ENCODE data around the gene RBBP8NL. TPM values are rescaled to one million over a fixed set of nuclear protein-coding genes. Genes with fewer than 3 reads are reported as not detected.

Gene RBBP8NL
- polyA plus RNA-seq, 1 donor (not counting 4 experiments of a cell fraction or from before 2014, with no cell fraction given) = 0.13 TPM

DNA sequence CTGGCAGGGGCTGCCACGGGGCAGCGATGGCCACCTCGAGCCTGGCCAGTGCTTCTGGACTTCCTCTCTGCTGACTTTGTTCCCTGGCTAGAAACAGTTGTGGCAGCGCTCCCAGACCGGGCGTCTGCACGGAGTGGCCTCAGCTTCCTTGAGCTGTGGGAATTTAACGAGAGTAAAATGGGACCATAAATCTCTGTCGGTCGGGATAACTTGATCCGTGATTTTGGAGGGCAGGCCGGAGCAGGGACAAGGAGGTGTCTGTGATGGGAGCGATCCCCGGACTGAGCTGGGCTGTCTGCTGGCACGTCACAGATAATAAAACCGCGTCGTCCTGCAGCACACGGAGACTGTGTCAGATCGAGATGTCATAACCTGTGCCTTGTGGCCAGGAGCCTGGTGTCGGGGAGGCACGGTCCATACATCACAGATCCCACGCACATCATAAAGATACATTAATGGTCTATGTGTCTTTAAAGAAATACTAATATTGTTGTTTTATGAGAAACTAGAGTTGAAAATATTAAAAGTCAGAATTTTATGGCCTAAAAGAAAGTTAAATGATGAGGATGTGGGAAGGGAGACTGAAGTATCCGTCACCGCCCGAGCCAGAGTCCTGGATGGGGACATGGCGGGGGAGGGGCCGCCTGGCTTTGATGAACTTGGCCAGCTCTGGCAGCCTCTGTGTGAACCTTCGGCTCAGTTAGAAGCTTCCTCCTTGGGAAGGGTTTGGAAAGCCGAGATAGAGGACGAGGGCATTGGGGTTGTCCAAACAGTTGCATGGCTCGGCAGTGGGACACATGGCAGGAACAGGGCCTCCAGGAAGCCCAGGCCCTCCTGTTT, 6.5 kb upstream of the RBBP8NL start:
- Histone ChIP-seq H3K27me3 (ENCODE audit: control insufficient read depth, extremely low read depth, insufficient read depth, low read length) (peaks cover 36% of the 10 kb centered on the region), H3K9me3 (ENCODE audit: control insufficient read depth, low read depth, low read length) (no peaks in the 10 kb centered on the region), H4K20me1 (ENCODE audit: control insufficient read depth, extremely low read depth, insufficient read depth, low read length) (no peaks in the 10 kb centered on the region), H3K36me3 (ENCODE audit: control insufficient read depth in 2 of 2, extremely low read depth in 1 of 2, insufficient read depth in 2 of 2, low read length in 2 of 2) (no peaks in the 10 kb centered on the region), H3K79me2 (ENCODE audit: control insufficient read depth, insufficient read depth, low read length) (no peaks in the 10 kb centered on the region), H3K4me3 (ENCODE audit: control insufficient read depth in 2 of 3, extremely low read depth in 1 of 3, insufficient read depth in 2 of 3, low read depth in 1 of 3, low read length in 3 of 3) (no peak overlapping the region), H3K9me1 (ENCODE audit: control insufficient read depth, extremely low read depth, insufficient read depth, low read length) (no peaks in the 10 kb centered on the region), H3K27ac (ENCODE audit: control insufficient read depth, insufficient read depth, low read length) (no peak overlapping the region), H2AFZ (ENCODE audit: control insufficient read depth, low read length) (no peak overlapping the region), H3K9ac (ENCODE audit: control insufficient read depth, extremely low read depth, insufficient read depth, low read length) (no peak overlapping the region), H3K4me2 (ENCODE audit: control insufficient read depth, extremely low read depth, insufficient read depth, low read depth, low read length) (no peak overlapping the region), H3K4me1 (ENCODE audit: control insufficient read depth, extremely low read depth, insufficient read depth, low read length) (no peaks in the 10 kb centered on the region)
- no peak for FAIRE-seq
- DNase-seq (ENCODE audit: low read depth, low spot score) = no peak
- TF ChIP-seq, protein P1, sequence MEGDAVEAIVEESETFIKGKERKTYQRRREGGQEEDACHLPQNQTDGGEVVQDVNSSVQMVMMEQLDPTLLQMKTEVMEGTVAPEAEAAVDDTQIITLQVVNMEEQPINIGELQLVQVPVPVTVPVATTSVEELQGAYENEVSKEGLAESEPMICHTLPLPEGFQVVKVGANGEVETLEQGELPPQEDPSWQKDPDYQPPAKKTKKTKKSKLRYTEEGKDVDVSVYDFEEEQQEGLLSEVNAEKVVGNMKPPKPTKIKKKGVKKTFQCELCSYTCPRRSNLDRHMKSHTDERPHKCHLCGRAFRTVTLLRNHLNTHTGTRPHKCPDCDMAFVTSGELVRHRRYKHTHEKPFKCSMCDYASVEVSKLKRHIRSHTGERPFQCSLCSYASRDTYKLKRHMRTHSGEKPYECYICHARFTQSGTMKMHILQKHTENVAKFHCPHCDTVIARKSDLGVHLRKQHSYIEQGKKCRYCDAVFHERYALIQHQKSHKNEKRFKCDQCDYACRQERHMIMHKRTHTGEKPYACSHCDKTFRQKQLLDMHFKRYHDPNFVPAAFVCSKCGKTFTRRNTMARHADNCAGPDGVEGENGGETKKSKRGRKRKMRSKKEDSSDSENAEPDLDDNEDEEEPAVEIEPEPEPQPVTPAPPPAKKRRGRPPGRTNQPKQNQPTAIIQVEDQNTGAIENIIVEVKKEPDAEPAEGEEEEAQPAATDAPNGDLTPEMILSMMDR (optimal IDR thresholded peaks at IDR 0.05 in 1 of 3, IDR thresholded peaks at IDR 0.05 in 1 of 3, conservative IDR thresholded peaks at IDR 0.05 in 1 of 3; ENCODE audit: extremely low read depth in 1 of 3, insufficient read depth in 2 of 3, low read length in 3 of 3) = no peak
- TF ChIP-seq EZH2 (IDR thresholded peaks at IDR 0.05; ENCODE audit: low read length) = no peak
- dilution Hi-C loops (cut with MboI; ENCODE audit: extremely low pct_ligation_motif_present, low sequenced_read_pairs) = loop anchor here (25.0 kb wide), 1 partner anchor 103 kb away; no protein-coding TSS in a partner anchor

DNA sequence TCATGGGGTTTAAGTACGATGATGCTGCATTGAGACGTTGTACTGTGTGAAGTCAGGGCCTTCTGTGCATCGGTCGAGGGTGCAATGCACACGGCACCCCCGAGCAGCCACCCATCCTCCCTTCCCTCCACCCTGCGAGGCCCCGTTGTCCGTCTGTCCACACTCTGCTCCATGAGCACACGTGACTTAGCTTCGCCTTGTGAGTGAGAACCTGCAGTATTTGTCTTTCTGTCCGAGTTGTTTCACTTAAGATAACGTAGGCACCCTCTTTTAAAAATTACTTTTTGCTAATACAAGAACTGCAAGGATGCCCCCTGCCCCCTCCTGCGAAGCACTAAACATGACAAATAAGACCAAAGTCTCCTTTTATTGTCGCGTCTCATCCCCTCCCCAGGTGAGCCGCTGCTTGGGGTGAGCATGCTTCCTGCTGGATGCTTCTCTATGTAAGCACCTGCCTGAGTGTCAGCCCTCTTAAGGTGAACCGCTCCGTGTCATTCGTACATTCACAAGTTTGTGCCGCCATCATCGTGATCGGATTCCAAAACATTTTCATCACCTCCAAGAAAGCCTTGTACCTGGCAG, 3.6 kb upstream of the RBBP8NL start:
- H3K9ac ChIP-seq (ENCODE audit: control insufficient read depth, extremely low read depth, insufficient read depth, low read length) = no peak overlapping the region
- H3K36me3 ChIP-seq (ENCODE audit: control insufficient read depth in 2 of 2, extremely low read depth in 1 of 2, insufficient read depth in 2 of 2, low read length in 2 of 2) = no peaks in the 10 kb centered on the region
- peaks cover 16% of the 10 kb centered on the region for H3K27me3 ChIP-seq (ENCODE audit: control insufficient read depth, extremely low read depth, insufficient read depth, low read length)
- peaks cover 12% of the 10 kb centered on the region for H3K4me1 ChIP-seq (ENCODE audit: control insufficient read depth, extremely low read depth, insufficient read depth, low read length)
- H2AFZ ChIP-seq (ENCODE audit: control insufficient read depth, low read length) = no peak overlapping the region
- no peaks in the 10 kb centered on the region for H3K79me2 ChIP-seq (ENCODE audit: control insufficient read depth, insufficient read depth, low read length)
- no peak overlapping the region for H3K4me3 ChIP-seq (ENCODE audit: control insufficient read depth in 2 of 3, extremely low read depth in 1 of 3, insufficient read depth in 2 of 3, low read depth in 1 of 3, low read length in 3 of 3)
- dilution Hi-C loops (cut with MboI; ENCODE audit: extremely low pct_ligation_motif_present, low sequenced_read_pairs) = loop anchor here (25.0 kb wide), 1 partner anchor 106 kb away; no protein-coding TSS in a partner anchor
- no peak for TF ChIP-seq EZH2 (IDR thresholded peaks at IDR 0.05; ENCODE audit: low read length)
- TF ChIP-seq, protein P1 (optimal IDR thresholded peaks at IDR 0.05 in 1 of 3, IDR thresholded peaks at IDR 0.05 in 1 of 3, conservative IDR thresholded peaks at IDR 0.05 in 1 of 3; ENCODE audit: extremely low read depth in 1 of 3, insufficient read depth in 2 of 3, low read length in 3 of 3) = no peak
- H3K27ac ChIP-seq (ENCODE audit: control insufficient read depth, insufficient read depth, low read length) = no peak overlapping the region
- H4K20me1 ChIP-seq (ENCODE audit: control insufficient read depth, extremely low read depth, insufficient read depth, low read length) = peaks cover 3% of the 10 kb centered on the region
- FAIRE-seq = no peak
- H3K9me3 ChIP-seq (ENCODE audit: control insufficient read depth, low read depth, low read length) = no peaks in the 10 kb centered on the region
- no peak overlapping the region for H3K4me2 ChIP-seq (ENCODE audit: control insufficient read depth, extremely low read depth, insufficient read depth, low read depth, low read length)
- no peaks in the 10 kb centered on the region for H3K9me1 ChIP-seq (ENCODE audit: control insufficient read depth, extremely low read depth, insufficient read depth, low read length)
- no peak for DNase-seq (ENCODE audit: low read depth, low spot score)
